SHP77 treated with DMSO at 0.1 percent for 48 hours (cell line): ENCODE results near the gene INPP5A.
"Not testable (repeated sequence)": the region's sequence is repeated elsewhere in the genome, so short reads cannot be mapped to it uniquely, and the experiment has no call there.

Experiments used
- DNase-seq: peaks from one replicate; lab custom pipeline; 2025; lab: John Stamatoyannopoulos, UW

Gene INPP5A

GRCh38 chr10:132595021-132595420 lies 57.4 kb downstream of the INPP5A start:
- DNase-seq = no peak

GRCh38 chr10:132595854-132596253 lies 58.3 kb downstream of the INPP5A start:
- DNase-seq = no peak

- DNase-seq = no peak
These were observed 59.2 kb downstream of the INPP5A start for GRCh38 chr10:132596742-132597279.

- DNase-seq = no peak
These were observed 60.1 kb downstream of the INPP5A start for GRCh38 chr10:132597654-132598053.

- not testable (repeated sequence) for DNase-seq
These were observed 61.5 kb downstream of the INPP5A start for GRCh38 chr10:132599023-132599618.

- no peak for DNase-seq
These were observed 62.1 kb downstream of the INPP5A start for GRCh38 chr10:132599732-132600131.

GRCh38 chr10:132600416-132600815 lies 62.8 kb downstream of the INPP5A start:
- no peak for DNase-seq

GRCh38 chr10:132601567-132601966 lies 64.0 kb downstream of the INPP5A start:
- DNase-seq = no peak

GRCh38 chr10:132602614-132603013 lies 65.0 kb downstream of the INPP5A start:
- DNase-seq = no peak

- DNase-seq = no peak
These were observed 66.4 kb downstream of the INPP5A start for GRCh38 chr10:132603851-132604533.

- no peak for DNase-seq
These were observed 67.1 kb downstream of the INPP5A start for GRCh38 chr10:132604686-132605085.

- no peak for DNase-seq
These were observed 67.8 kb downstream of the INPP5A start for GRCh38 chr10:132605390-132605789.

GRCh38 chr10:132606031-132606491 lies 68.5 kb downstream of the INPP5A start:
- no peak for DNase-seq

GRCh38 chr10:132606536-132607316 lies 69.1 kb downstream of the INPP5A start:
- peak; percentile 66 for DNase-seq

- DNase-seq = no peak
These were observed 69.9 kb downstream of the INPP5A start for GRCh38 chr10:132607491-132607890.

GRCh38 chr10:132607961-132608495 lies 70.4 kb downstream of the INPP5A start:
- DNase-seq = no peak

- no peak for DNase-seq
These were observed 71.1 kb downstream of the INPP5A start for GRCh38 chr10:132608511-132609195.

- DNase-seq = no peak
These were observed 71.6 kb downstream of the INPP5A start for GRCh38 chr10:132609211-132609610.

GRCh38 chr10:132610071-132610701 lies 72.6 kb downstream of the INPP5A start:
- DNase-seq = no peak

- no peak for DNase-seq
These were observed 73.7 kb downstream of the INPP5A start for GRCh38 chr10:132611026-132611910.
